NCI-H146 (cell line): ENCODE data around the gene KRT17.
"Not testable (repeated sequence)": the region's sequence is repeated elsewhere in the genome, so short reads cannot be mapped to it uniquely, and the experiment has no call there.

ENCODE experiments used
- DNase-seq: peaks from one replicate; lab custom pipeline; 2025; lab: John Stamatoyannopoulos, UW

KRT17 gene

GRCh38 chr17:41633556-41634199 lies 9.3 kb upstream of the KRT17 start:
- DNase-seq, result peak; percentile 41

- no peak for DNase-seq
Observed at GRCh38 chr17:41632482-41633105, 8.2 kb upstream of the KRT17 start.

DNA sequence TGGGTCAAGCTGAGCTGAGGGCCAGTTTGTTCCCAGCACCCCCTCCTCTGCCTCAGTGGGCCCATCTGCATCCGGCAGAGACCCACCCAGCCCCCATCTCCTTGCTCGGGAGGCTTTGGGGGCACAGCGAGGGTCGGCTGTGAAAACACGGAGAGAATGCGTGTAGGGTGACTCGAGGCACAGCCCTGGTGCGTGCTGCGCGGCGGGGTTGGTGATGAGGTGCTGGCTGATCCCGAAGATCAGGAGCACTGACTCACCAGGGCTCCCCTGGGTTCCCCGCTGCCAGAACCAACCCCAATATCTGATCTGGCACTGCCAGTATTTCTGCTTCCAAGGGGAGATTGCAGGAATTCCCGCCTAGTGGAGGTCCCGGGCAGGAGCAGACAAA lies 7.5 kb upstream of the KRT17 start:
- DNase-seq, result no peak

- no peak for DNase-seq
Observed at GRCh38 chr17:41631025-41631897, 6.9 kb upstream of the KRT17 start.

GRCh38 chr17:41629826-41630670 lies 5.7 kb upstream of the KRT17 start:
- no peak for DNase-seq

DNA sequence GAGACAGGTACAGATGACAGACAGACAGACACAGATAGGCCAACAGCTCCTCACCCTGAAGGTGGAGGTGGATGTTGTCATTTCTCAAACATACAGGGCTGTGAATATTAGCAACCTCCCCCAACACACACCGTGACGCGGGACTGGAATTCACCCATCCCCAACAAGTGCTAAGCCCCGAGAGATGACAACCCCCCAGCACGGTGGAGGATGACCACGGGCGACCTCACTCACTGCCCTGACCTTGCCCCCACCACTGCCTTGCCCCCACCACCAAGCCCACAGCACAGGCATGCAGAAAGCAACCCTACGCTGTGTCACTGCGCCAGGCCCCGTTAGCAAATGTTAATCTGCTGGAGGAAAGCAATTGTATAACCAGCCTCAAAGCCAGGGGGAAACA lies 4.9 kb upstream of the KRT17 start:
- no peak for DNase-seq

DNA sequence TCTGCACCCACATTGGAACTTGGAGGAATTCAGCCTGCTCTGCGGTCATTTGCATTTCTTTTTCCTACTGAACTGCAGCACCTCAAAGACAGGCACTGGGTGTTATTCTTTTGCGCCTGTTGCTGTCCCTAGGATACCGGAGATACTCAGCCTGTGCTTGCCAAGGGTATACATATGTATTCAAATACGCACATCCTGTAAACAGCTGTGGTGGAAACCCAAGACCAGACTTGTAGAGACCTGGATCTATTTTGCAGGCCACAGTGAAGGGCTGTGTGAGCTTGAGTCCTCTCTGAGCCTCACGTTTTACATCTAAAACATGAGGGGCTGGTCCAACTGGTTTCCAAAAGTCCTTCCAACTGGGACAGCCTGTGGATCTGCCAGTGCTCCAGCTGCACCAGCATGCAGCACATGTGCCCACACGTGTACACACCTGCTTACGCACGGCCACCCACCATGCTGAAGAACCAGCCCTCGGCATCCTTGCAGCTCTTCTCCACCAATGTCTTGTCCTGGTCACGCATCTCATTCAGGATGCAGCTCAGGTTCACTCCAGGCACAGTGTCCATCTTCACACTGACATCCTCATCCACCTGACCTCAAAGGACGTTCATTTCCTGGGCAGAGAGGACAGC lies 4.4 kb upstream of the KRT17 start:
- not testable (repeated sequence) for DNase-seq

DNA sequence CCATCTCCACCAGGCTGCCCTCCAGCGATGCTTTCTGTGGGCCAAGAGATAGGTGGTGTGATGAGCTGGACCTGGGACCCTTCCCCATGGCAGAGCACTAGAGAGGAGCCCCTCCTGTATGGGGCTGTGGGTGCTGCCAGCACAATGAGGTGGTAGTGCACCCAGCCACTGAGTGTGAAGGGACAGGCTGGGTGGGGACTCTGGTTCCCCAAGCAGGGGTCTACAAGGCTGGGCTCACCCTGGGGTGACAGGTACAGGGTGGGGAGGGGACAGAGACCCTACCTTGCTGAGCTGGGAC lies 3.6 kb upstream of the KRT17 start:
- DNase-seq, result not testable (repeated sequence)

DNA sequence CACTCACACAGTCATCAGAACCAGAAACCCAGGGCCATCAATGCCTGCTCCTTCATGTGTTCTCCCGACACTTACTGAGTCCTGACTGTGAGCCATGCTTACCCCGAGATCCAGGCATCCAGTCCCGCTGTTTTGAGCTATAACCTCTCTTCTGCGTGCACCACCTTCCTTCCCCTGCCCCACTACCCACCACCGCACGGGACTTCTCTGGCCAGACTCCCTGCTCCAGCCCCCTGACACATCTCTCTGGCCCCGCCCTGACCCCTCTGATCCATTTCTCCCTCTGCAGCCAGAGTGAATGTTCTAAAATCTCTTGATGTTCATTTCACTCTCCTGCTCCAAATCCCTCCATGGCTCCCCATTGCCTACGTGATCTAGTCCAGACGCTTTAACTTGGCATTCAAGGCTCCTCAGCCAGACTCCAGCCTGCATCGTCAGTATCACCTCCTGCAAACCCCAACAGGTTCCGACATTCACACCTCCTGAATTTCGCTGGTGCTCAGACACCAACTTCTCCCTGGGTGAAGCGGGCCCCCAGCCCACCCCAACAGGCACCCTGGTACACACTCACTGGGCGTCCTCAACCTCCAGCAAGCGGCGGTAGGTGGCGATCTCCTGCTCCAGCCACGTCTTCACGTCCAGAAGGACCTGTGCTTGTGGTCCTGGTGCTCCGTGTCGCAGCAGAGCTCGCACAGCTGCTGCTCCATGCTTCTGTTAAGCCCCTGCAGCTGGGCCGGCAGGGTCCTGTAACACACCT lies 3.1 kb upstream of the KRT17 start:
- no peak for DNase-seq

DNA sequence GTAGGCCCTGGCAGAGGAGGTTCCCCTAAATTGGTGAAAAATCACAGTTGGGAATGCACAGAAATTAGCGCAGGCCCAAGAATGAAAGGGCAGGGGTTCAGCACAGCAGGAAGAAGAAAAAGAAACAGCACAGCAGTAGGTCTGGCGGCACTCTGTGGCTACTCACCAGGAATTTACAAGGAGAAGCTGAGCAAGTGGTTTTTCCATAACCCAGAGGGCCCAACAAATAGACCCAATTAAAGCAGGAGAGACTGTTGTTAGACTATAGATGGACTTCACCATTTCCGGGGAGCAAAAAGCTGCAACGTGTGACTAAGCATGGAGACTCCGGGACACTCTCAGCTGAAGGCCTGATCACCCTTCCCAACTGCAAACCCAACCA lies 2.5 kb upstream of the KRT17 start:
- not testable (repeated sequence) for DNase-seq

DNA sequence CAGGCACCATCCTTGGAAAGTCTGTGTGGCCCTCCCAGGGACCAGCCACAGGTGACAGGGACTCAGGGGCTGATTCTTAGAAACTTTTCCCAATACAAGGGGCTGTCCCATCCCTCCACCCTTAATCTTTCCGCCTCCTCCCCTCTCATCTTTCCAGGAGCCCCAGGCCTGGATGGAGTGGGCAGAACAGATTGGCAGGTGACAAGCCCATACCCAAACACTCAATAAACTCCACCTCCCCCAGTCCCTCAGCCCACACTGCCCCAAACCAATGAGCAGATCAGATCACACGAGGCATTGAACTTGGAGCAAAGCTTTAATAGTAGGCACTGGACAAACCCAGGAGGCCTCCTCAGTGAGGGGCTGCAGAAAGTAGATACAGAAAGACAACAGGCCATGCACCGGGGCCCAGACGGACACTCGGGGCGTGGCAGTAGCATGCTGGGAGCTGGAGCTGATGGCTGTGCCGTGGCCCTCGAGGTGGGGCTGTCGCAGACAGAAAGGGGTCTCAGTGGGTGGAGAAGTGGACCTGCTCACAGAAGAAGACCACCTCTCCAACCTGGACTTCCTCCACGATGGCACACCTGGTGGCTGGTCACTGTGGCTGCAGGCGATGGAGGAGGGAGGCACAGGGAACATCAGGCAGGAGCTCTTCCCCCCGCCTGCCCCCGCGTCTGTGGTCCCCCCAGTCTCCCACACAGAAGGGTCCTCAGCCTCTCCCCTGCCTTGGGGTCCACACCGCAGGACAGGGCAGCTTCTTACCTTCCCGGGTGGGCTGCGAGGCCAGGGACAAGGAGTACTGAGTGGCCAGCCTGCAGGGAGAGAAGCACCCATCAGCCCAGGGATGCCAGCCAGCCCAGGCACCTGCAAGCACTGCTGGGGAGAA lies 1.9 kb upstream of the KRT17 start:
- DNase-seq, result not testable (repeated sequence)

GRCh38 chr17:41625602-41626001 lies 1.2 kb upstream of the KRT17 start:
- no peak for DNase-seq

GRCh38 chr17:41623184-41623861 lies 1.1 kb downstream of the KRT17 start:
- DNase-seq, result not testable (repeated sequence)

DNA sequence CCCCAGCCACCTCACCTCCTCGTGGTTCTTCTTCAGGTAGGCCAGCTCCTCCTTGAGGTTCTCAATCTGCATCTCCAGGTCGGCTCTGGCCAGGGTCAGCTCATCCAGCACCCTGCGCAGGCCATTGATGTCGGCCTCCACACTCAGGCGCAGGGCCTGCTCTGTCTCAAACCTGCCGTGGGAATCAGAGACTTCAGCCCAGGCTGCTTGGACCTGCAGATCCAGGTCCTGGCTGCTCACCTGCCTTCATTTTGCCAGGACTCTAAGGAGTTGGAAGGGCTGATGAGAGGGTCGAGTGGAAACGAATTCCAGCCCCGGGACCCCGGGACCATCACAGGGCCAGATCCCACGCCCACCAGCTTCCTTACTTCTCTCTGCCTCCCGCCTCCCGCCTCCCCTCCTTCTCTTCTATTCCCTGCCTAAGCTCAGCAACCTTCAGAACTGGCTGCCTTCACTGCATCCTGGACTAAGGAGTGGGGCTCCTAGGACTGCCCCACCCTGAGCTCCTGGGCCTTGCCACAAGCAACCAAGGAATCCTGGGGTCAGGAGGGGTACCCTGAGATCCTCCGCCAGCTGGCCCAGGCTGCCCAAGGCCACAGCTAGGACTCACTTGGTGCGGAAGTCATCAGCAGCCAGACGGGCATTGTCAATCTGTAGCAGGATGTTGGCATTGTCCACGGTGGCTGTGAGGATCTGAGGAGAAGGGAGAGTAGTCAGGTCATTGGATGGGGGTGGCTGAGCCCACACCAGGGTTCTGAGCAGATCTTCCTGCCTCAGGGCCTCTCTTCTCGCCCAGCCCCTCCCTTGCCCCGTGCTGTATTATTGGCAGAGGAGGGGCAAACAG lies 1.8 kb downstream of the KRT17 start:
- DNase-seq, result not testable (repeated sequence)

DNA sequence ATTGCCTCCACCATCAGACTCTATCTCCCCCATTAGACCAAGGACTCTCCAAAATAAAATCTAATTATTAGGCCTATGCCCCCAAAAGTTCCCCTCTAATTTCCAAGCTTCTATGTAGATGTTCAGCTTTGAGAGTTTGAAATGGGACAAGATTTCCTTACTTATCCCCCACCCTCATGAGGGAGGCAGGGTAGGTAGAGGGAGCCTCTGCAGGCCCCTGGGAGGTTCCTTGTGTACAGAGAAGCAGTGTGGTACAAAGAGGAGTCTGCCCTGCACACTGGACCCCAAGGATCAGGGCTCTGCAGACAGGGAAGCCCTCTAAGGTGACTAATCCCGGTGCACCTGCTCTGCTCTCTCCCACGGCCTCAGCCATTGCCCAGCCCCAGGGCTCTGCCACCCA lies 2.5 kb downstream of the KRT17 start:
- DNase-seq, result no peak

GRCh38 chr17:41621435-41621817 lies 2.9 kb downstream of the KRT17 start:
- not testable (repeated sequence) for DNase-seq

GRCh38 chr17:41620583-41621434 lies 3.6 kb downstream of the KRT17 start:
- no peak for DNase-seq
